Right lobe of liver (tissue), 6 donors: ENCODE measurements around the gene PRCP. TPM values are rescaled to one million over a fixed set of nuclear protein-coding genes. Genes with fewer than 3 reads are reported as not detected.

ENCODE experiments used
- ATAC-seq, 4 donors: fragments of 200-7000 bp; cut with Tn5 transposase; one replicate each; pipeline ENCODE4 v1.9.1; 2020; ENCODE audit warnings: mild to moderate bottlenecking in 4 of 4, moderate library complexity in 4 of 4
- DNase-seq, 3 donors: peaks; one replicate each; pipeline ENCODE4 v3.0.0-alpha.2; 2020
- H3K27ac ChIP-seq, 3 donors: fragments of 200-600 bp; one replicate each; pipeline ENCODE4 v1.8.0; 2022
- H3K27me3 ChIP-seq, 2 donors: fragments of 200-600 bp; one replicate each; pipeline ENCODE4 v1.8.0; 2022
- H3K36me3 ChIP-seq, 4 donors: fragments of 200-600 bp; sonication (generic) in 1 of 4; one replicate each; pipeline versions ENCODE4 v1.5.1 to v1.8.0; 2017 to 2022; ENCODE audit warnings: control low read depth in 1 of 4
- H3K4me1 ChIP-seq, 4 donors: fragments of 200-600 bp; sonication (generic) in 1 of 4; one replicate each; pipeline versions ENCODE4 v1.5.1 to v1.8.0; 2017 to 2022; ENCODE audit warnings: control low read depth in 1 of 4
- H3K4me3 ChIP-seq, 3 donors: fragments of 200-600 bp; one replicate each; pipeline ENCODE4 v1.8.0; 2022
- H3K9me3 ChIP-seq, 4 donors: fragments of 200-600 bp; sonication (generic) in 1 of 4; one replicate each; pipeline versions ENCODE4 v1.5.1 to v1.8.0; 2017 to 2022; ENCODE audit warnings: control low read depth in 1 of 4
- CTCF ChIP-seq, 4 donors: fragments of 200-600 bp in 3 of 4; fragments of 450-650 bp in 1 of 4; IDR thresholded peaks; one replicate each; pipeline versions ENCODE4 v1.5.1 to v1.8.0; 2016 to 2022; ENCODE audit warnings: antibody characterized with exemption in 4 of 4, mild to moderate bottlenecking in 2 of 4
- POLR2A ChIP-seq: fragments of 450-650 bp; IDR thresholded peaks from one replicate; pipeline ENCODE4 v1.6.1; 2017; ENCODE audit warnings: antibody characterized with exemption, mild to moderate bottlenecking
- WGBS: methylation state at CpG from one replicate; pipeline ENCODE4 v1.1.6; 2018; ENCODE audit warnings: low coverage, low lambda C conversion rate; ENCODE audit not compliant: insufficient coverage; ENCODE audit errors: missing lambda C conversion rate; 5-methylcytosine and 5-hydroxymethylcytosine counted together
- intact Hi-C, 2 donors: fragments of 100-400 bp; cut with DNase I; formaldehyde crosslinking; loops; one replicate each; pipeline versions ENCODE4 v1.11.2 to v1.14.1; 2022
- total RNA-seq, 6 experiments: library from RNA; depleted of rRNA in 2 of 6; stranded (reverse); fragments of >200 nt in 2 of 6; fragmentation: NEBNext Ultra II Directional in 3 of 6; extraction: Animal tissue kit (Norgen Biotek cat#: 25700) in 3 of 6; gene quantifications; one replicate each; pipeline versions ENCODE4 v1.1.0 to v1.2.4, GENCODE V29; 2016 to 2023
- donor health status: DM: no; HTN: yes; CAD: no.
- donor health status: DM: no; HTN: no; CAD: no.
- donor health status: DM: no; HTN: no; CAD: no.
- donor health status: DM: no; HTN: yes; CAD: no.
- donor health status: DM: no; HTN: yes; CAD: no.

Gene PRCP
- total RNA-seq, 6 experiments from 2014 or later = 35.4 to 84.9 (median 49.4) TPM

GRCh38 chr11:82902880-82903279 is 2.6 kb upstream of the PRCP start:
- ATAC-seq (no peak), DNase-seq (no peak)
- no peak overlapping the region for H3K27ac ChIP-seq
- TF ChIP-seq CTCF (IDR thresholded peaks at IDR 0.05) (no peak), POLR2A (no peak)
- H3K4me3 ChIP-seq = no peak overlapping the region
- peaks cover 0 to 19% (median 4%) of the 10 kb centered on the region in 4 donors for H3K4me1 ChIP-seq
- no peaks in the 10 kb centered on the region for H3K9me3 ChIP-seq
- 66% methylated on average over 3 of the region's 3 CpGs for WGBS
- no peaks in the 10 kb centered on the region for H3K27me3 ChIP-seq
- no peaks in the 10 kb centered on the region for H3K36me3 ChIP-seq
- intact Hi-C loops = loop anchor here in 1 of 2 donors (10.0 kb wide), 1 partner anchor 172 kb away; the partner anchor contains the start of gene RAB30

- intact Hi-C loops = loop anchor here in 1 of 2 donors (10.0 kb wide), 1 partner anchor 173 kb away; the partner anchor contains the start of gene RAB30
- TF ChIP-seq CTCF (IDR thresholded peaks at IDR 0.05) = no peak
- no peak for DNase-seq
- Histone ChIP-seq H3K27ac (no peak overlapping the region), H3K9me3 (no peaks in the 10 kb centered on the region), H3K4me3 (peak overlapping the region; percentile 63 to 82 (median 80)), H3K36me3 (no peaks in the 10 kb centered on the region), H3K4me1 (peaks cover 0 to 19% (median 4%) of the 10 kb centered on the region in 4 donors), H3K27me3 (no peaks in the 10 kb centered on the region)
- 4% methylated on average over 15 of the region's 15 CpGs for WGBS
- no peak for ATAC-seq
Measured at GRCh38 chr11:82901922-82902485, 1.8 kb upstream of the PRCP start.

- DNase-seq (peak; percentile 95 to 96 (median 96)), ATAC-seq (peak; percentile 82 to 85 (median 83))
- H3K9me3 ChIP-seq = no peaks in the 10 kb centered on the region
- H3K27me3 ChIP-seq = no peaks in the 10 kb centered on the region
- H3K36me3 ChIP-seq = no peaks in the 10 kb centered on the region
- H3K27ac ChIP-seq = peak within 1 kb of the TSS; percentile 78 to 89 (median 86)
- H3K4me1 ChIP-seq = peaks cover 0 to 19% (median 4%) of the 10 kb centered on the region in 4 donors
- TF ChIP-seq POLR2A = peak; percentile 83
- TF ChIP-seq CTCF (IDR thresholded peaks at IDR 0.05) = no peak
- peak within 1 kb of the TSS; percentile 63 to 82 (median 80) for H3K4me3 ChIP-seq
- under 1% methylated on average over 39 of the region's 49 CpGs for WGBS
- intact Hi-C loops = loop anchor here in 1 of 2 donors (10.0 kb wide), 1 partner anchor 173 kb away; the partner anchor contains the start of gene RAB30
Measured at GRCh38 chr11:82901165-82901921, 1.1 kb upstream of the PRCP start, which contains the start of gene DDIAS. Gene DDIAS (plus strand): TSS chr11:82901736. CDS start chr11:82914739, 13,003 bp downstream.

GRCh38 chr11:82899957-82900276 is 313 bp downstream of the PRCP start:
- DNase-seq (no peak), ATAC-seq (no peak)
- H3K4me1 ChIP-seq = peaks cover 0 to 19% (median 4%) of the 10 kb centered on the region in 4 donors
- no peaks in the 10 kb centered on the region for H3K27me3 ChIP-seq
- under 1% methylated on average over 8 of the region's 11 CpGs for WGBS
- no peaks in the 10 kb centered on the region for H3K36me3 ChIP-seq
- intact Hi-C loops = loop anchor here in 1 of 2 donors (10.0 kb wide), 1 partner anchor 175 kb away; the partner anchor contains the start of gene RAB30
- no peaks in the 10 kb centered on the region for H3K9me3 ChIP-seq
- peak overlapping the region; percentile 63 to 82 (median 80) for H3K4me3 ChIP-seq
- TF ChIP-seq POLR2A = no peak
- no peak for TF ChIP-seq CTCF (IDR thresholded peaks at IDR 0.05)
- H3K27ac ChIP-seq = peak overlapping the region; percentile 78 to 89 (median 86)
